CD4-positive, alpha-beta T cell treated with Interleukin-10 for 1 hour (primary cell): ENCODE results near the gene FAM184B.

Experiments used
- DNase-seq: peaks from one replicate; pipeline ENCODE4 v3.0.0-alpha.2; 2020

The FAM184B gene

DNA sequence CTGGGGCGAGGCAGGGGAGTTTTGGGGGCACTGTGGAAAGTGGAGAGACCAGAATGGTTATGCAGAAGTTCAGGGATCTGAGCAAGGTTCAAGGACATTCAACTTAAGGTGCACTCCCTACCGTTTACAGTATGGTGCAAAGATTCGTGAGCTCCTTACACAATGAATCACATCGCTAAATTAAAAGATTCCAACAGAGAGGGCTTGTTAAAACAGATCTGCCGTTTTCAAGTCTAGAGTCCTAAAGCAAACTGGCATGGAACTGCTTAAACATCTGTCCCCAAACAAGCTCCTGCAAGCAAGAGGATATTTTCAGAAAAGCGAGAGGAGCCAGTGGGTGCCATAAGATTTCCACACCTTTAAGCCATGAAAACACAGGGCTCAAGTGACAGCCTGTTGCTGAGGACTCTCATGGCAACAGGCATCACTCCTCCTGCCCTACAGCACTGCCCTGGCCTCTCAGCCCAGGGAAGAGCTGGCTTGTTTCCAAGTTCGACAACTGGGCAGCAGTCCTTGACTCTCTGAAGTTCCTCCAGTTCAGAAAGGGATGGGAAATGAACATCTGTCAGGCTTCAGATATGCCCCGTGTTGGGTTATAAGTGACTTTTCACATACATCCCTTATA lies 10.0 kb downstream of the FAM184B start:
- no peak for DNase-seq

DNA sequence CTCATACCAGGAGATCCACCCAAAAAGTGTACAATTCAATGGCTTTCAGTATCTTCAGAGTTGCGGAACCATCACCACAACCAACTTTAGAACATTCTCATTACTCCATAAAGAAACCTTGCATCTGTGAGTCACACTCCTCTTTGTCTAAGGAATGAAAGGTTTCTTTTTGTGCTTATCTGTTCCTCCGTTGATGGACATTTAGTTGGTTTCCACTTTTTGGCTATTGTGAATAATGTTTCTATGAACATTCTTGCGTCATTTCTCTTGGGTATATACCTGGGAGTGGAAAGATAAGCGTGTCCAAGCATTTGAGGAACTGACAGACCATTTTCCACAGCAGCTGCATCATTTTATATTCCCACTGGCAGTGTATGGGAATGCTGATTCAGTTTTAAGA lies 10.6 kb downstream of the FAM184B start:
- no peak for DNase-seq

DNA sequence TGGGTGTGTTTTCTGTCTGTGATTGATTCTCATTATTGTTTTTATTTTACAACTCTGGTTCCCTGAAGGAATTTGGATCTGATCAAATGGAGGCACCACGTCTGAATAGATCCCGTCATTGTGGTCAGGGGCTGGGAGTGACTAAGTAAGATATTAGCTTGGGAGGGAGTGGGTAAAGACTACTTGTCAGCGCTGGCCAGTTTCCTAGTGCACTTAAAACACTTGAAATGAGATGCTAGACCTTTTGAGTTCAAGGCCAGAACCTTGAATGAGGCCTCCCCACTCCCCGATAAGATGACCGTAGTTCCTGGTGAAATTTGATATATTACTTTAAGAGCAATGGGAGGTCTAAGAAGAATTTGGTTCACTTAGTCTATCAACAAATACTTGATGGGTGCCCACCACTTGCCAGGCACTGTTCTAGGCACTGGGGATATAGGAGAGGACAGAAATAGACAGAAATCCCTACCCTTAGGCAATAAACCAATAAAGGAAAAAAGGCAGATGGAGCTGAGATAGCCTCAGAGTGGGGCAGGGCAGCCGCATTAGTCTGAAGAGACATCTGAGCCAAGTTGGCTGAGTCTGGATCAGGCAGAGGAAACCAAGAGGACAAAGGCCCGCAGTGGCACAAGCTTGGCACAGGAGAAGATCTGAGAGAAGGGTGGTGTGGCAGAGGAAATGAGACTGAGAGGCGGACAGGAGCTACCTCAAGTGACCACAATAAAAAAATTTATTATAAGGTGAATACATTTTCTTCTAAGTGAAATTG lies 11.8 kb downstream of the FAM184B start:
- DNase-seq, result no peak

DNA sequence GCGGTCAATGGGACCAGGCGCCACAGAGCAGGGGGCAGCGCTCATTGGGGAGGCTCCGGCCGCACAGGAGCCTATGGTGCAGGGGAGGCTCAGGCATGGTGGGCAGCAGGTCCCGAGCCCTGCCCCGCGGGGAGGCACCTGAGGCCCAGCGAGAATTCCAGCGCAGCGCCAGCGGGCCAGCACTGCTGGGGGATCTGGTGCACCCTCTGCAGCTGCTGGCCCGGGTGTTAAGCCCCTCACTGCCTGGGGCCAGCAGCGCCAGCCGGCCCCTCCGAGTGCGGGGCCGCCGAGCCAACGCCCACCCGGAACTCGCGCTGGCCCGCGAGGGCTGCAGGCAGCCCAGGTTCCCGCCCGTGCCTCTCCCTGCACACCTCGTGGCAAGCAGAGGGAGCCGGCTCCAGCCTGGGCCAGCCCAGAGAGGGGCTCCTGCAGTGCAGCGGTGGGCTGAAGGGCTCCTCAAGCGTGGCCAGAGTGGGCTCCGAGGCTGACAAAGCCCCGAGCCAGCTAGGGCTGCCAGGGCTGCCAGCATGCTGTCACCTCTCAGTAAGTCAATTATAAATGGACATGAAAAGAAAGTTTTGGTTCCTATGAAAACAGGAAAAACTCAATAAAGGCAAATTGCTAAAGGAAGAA lies 14.5 kb downstream of the FAM184B start:
- DNase-seq, result no peak

DNA sequence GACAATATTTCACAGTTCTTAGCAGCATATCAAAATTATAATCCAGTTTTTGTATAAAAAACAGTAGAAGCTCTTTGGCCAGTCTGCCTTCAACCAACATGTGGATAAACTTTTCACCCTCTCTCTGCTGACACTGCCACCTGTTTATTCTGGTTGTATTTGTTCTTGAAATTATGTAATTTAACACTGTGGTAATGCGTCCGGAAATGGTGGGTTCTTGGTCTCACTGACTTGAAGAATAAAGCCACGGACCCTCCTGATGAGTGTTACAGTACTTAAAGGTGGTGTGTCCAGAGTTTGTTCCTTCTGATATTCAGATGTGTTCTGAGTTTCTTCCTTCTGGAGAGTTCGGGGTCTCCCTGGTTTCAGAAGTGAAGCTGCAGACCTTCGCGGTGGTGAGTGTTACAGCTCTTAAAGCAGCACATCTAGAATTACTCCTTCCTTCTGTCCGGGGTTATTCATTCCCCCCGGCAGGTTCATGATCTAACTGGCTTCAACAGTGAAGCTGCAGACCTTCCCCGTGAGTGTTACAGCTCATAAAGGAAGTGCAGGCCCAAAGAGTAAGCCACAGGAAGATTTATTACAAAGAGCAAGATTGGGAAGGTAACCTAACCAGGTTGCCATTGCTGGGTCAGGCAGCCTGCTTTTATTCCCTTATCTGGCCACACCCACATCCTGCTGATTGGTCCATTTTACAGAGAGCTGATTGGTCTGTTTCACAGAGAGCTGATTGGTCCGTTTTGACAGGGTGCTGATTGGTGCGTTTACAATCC lies 15.7 kb downstream of the FAM184B start:
- no peak for DNase-seq

DNA sequence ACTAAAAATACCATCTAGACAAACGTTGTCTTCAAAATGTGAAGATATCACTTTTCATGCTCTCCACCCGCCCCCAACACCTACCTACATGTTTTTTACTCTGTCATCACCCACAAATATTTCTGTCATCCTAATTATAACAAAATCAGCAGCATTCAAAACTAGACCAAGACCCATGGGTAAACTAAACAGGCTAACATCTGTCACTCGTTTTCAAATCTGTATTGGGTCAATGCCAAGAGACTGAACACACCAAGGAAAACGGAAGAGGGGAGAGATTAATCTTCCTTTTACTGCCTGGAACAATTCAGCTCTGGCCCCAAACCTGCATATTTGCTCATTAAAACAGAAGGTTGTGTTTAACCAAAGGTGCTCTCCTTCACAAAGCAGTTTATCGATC lies 17.5 kb downstream of the FAM184B start:
- no peak for DNase-seq

DNA sequence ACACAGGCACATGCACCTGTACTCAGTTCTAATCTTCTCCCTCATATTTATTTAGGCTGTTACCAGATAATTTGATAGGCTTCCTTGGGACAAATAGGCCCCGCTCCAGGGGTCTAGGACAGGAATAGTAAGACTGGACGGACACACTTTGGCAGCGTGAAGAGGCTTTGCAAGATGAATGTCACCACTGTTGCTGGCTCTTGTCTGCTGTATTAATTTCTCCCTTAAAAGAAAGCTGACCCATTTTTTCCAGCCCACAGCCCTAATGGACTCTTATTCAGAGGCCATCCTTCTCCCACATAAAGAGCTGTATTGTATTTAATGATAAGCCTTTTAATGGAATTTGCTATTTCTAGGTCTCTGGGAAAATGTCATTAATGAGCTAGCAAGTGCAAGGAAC lies 18.0 kb downstream of the FAM184B start:
- DNase-seq, result no peak

DNA sequence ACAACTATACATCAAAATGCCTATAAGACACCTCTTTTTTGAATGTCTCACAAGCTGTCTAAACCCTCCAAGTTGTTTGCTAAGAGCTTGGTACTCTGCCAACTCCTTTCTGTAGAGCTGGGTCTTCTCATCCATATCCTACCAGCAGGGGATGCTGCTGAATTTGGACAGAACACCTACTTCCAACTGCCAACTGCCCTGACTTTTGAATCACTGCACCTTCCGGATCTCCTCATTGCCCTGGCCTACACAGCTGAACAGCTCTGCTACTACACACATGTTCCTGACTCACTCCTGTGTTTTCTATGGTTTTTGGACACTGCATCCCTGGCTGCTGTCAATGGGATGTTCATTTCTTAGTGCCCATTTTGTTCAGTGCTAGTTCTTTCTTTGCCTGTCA lies 18.7 kb downstream of the FAM184B start:
- no peak for DNase-seq

DNA sequence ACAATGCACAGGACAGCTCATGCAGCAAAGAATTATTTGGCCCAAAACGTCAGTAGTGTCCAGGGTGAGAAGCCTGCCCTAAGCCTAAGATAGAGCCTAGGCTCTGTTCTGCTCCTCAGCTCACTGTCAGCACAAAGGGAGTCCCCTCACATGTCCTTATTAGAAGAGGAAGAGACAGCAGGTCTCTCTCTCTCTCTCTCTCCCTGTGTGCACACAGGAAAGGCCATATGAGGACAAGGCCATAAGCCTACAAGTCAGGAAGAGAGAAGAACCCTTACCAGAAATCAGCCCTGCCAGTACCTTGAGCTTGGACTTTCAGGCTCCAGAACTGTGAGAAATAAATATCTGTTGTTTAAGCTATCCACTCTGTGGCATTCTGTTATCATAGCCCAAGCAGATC lies 20.4 kb downstream of the FAM184B start:
- DNase-seq, result no peak

DNA sequence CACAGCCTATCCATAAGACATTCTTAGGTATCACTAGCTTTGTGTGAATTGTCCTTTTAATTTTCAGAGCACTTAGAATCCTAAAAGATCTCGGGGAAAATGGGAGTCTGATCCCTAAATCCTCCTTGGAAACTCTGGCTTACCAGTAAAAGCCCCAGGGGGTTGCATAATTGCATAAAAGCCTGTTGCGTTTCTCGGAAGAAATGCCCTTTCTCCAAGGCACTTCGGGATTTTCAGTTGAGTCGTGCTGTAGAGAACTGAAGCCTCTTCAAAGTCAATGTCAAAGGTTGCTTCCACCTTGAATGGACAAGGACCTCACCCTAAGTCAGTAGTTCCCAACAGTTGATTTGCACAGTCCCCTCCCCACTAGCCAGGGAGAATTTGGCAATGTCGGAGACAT lies 20.8 kb downstream of the FAM184B start:
- no peak for DNase-seq

DNA sequence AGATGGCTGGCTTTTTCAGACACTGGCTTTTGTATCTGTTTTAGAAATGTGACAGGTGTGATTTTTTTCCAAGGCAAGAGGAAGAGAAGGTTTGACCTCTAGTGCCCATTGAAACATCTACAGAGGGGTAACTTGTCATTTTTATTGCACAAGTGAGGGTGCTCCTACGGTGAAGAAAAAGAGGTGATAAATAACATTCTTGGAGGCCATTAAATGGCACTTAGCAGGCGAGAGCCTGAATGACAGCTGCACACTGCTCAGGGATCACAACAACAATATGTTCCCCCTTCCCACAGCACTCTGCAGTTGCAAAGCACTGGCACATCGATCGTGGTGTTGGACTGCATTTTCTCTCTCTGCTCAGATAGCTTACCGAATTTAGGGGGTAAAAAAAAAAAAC lies 22.9 kb downstream of the FAM184B start:
- DNase-seq, result no peak

DNA sequence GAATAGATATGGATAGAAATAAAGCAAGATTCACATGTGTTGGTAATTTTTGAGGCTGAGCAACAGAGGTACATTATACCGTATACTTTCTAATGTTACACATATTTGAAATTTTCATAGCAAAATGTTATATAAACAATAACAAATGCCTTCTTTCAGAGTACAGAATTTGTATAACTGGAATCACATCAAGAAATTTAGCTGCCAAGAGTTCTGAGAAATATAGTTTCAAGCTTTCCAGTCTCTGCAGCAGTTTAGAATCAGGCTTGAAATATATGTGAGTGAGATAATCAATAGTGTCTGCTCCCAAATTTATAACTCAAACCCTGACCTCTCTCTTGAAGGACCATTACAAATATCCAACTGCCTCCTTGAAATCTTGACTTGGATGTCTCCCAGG lies 23.8 kb downstream of the FAM184B start:
- no peak for DNase-seq

DNA sequence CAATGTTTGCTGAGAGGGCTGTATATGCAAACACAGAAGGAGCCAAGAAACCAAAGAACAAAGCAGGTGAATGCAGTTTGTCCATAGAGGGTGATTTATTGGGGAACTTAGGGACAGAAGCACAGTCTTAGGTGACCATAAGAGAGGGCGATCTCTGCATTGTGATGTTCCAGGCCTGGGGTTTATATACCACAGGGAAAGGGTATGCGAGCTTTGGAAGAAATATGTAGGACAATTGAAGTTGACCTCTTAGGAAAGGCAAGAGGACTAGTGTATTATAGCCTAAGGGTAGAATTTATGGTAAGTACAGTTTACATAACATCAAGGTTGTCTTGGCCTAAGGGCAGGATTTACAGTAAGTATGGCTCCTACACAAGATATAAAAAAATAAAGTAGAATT lies 27.8 kb downstream of the FAM184B start:
- DNase-seq, result no peak

DNA sequence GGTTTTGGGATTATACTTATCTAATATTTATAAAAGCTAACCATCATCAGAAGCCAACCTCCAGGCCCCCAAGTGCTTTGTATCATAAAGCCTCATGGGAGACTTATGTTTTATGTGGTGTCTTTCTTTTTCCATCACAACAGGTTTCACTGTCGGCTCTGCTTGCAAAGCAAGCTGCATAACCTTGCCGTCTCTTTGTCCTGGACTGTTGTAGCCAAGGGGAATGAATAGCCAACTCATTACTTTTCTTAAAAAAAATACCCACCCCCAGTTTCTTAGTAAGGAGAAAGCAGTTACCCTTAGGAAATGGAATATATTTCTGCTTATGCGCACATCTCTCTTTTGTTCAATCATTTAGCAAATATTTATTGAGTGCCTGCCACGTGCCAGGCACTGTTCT lies 40.7 kb downstream of the FAM184B start:
- no peak for DNase-seq

DNA sequence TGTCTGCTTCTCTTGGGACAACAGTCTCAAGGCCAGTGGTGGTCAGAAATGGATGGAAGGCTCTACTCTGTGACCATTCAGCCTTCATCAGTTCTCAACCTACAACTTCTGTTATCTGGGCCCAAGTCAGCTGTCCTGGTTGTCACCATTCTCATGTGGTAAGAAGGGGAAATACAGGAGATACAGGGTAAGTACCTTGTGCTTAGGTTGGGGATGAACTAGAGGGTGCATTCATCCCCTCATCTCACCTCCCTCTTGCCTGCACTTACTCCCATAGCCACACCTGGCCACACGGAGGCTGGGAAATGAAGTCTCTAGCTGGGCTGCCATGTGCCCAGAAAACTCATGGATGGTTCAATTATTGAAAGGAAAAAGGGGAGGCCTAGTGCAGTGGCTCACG lies 44.9 kb downstream of the FAM184B start:
- no peak for DNase-seq

DNA sequence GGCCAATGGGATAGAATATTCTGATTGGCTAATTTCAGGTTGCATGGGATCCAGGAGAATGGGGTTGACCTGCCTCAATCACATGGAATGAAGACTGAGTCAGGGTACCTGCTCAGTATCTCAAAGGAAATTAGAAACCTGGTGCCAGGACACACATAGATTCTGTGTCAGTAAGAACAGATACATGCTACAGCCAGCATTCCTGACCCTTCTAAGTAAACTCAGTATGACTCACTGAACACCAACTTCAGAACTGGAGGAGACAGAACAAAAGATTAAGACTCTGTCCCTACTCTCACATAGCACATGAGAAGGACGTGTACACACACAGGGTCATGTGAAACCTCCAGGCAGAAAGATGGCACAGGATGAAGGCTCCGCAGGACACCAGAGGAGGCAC lies 54.5 kb downstream of the FAM184B start:
- DNase-seq, result no peak

DNA sequence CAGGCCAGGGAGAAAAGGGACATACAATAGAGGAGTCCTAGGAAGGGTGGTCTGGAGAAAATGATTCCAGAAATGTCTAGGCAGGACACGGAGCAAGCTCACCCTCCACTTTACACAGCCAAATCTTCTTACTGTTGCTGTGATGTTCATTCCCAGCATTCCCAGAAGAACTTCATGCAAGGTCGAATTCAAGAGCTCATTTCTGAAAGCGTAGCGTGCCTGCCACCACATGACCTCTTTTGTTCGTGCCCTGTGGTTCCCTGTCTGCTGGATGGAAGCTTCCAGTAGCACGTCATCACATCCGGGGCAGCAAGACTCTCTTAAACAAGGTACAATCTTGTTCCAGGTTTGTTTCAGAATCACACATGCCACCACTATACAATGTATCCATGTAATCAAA lies 57.8 kb downstream of the FAM184B start:
- no peak for DNase-seq

DNA sequence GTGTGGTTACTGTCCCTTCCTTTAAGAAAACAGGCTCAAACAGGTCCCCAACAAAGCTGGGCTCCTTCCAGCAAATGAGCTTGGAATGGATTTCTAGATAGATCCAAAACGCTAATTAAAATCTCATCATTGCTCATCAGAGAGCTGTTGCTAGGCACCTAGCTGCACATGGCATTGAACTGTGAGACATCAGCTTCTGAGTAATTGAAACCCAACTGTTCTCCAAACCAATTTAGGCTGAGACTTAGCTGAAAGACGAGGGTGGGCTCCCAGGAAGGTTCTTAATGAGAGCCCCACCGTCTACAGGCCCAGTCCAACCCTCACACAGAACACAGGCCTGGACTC lies 59.1 kb downstream of the FAM184B start:
- DNase-seq, result no peak

DNA sequence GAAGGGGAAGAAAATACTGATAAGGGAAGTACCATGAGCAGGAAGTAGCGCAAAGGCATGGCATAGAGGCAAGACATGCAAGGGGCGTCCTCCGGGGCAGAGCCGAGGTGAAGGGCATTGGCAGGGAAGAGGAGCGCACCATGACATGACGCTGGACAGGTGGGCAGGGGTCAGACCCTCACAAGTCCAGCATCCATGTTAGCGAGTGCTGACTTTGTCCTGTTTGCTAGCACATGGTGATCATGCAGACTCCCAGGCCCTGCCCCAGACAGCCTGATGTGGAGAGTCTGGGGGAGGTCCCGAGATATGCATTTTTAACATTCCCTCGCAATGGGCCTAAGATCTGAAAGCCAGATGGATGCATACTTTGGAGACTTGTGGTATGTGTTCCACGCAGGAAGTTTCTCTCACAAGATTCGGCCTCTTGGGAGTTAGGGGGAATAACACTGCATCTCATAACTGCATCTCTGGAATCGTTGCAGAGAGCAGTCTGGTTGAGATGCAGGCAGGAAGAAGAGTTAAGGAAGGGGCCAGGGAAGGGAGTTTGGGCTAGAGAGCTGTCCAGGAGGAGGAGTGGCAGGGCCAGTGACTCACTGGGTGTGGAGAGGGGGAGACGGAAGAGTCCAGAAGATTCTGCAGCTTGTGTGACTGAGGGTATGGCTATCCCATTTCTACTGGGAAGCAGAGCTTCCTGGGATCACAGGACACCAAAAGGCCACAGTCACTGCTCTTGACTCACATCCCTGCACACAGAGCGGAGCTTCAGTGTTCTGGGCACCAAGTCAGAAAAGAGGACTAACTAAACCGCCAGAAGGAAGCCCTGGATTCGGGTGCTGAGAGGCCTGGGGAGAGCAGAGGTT lies 59.7 kb downstream of the FAM184B start:
- no peak for DNase-seq

DNA sequence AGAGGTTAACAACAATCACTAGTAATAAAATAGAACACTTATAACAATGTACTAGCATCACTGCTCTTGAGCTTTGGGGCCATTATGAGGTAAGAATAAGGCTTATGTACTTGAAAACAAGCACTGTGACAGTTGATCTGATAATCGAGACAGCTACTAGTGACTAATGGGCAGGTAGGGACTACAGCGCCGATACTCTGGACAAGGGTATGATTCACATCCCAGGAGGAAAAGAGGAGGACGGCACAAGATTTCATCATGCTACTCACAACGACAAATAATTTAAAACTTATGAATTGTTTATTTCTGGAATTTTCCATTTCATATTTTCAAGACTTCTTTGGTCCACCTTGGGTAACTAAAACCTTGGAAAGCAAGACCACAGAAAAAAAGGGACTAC lies 62.3 kb downstream of the FAM184B start:
- DNase-seq, result no peak

DNA sequence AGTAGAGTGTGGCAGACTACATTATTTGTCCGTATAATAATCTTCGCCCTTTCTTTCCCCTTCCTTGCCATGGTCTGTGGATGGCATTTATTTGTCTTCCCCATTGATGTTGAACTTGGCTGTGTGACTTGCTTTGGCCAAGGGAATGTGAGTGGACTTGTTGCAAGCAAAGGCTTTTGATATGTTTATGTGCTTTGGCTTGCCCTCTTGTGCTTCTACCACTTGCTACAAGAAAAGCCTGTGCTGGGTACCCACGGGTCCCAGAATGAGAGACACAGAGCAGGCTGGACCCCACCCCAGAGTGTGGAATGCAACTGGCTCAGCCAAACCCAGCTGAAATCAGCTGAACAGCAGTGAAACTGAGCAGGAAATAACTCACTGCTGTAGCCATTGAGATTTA lies 63.0 kb downstream of the FAM184B start:
- no peak for DNase-seq

DNA sequence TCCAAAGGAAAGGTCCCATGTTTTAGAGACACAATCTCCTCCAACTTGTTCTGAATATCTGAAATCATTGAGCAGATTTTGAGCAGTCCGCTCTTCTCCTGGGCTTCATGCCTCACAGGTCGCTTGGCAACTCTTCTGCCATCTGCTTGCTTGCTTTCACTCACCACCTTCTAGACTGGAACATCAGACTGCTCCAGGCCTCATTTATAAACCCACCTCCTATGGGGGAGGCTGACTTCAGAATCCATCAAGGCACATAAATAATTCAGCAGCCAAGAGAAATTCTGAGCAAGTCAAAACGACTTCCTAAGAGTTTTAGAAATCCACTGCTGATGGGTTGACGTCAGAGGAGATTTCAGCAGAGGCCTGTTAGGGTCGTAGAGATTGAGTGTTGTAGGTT lies 64.1 kb downstream of the FAM184B start:
- no peak for DNase-seq

DNA sequence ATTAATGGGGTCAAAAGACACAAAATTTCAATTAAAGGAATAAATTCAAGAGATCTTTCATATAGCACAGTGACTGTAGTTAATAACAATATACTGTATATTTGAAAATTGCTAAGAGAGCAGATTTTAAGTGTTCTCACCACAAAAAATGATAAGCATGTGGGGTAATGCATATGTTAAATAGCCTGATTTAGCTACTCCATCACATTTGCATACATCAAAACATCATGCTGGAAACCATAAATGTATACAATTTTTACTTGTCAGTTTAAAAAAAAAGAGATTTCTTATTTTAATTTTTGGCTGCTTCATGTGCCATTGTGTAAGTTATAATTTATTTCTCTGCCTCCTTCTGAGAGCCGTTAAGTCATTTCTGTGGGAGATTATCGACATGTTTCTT lies 65.9 kb downstream of the FAM184B start:
- no peak for DNase-seq
